Measurements from ENCODE around the gene ARSG.
A peak's percentile ranks its signal among the peaks of the same experiment; 100 is the strongest.
"Not testable (repeated sequence)": the region's sequence is repeated elsewhere in the genome, so short reads cannot be mapped to it uniquely, and the experiment has no call there.

ARSG gene

GRCh38 chr17:68277807-68278206 lies 13.5 kb upstream of the ARSG start:
- no peak for DNase-seq (ENCODE audit: low read depth)

DNA sequence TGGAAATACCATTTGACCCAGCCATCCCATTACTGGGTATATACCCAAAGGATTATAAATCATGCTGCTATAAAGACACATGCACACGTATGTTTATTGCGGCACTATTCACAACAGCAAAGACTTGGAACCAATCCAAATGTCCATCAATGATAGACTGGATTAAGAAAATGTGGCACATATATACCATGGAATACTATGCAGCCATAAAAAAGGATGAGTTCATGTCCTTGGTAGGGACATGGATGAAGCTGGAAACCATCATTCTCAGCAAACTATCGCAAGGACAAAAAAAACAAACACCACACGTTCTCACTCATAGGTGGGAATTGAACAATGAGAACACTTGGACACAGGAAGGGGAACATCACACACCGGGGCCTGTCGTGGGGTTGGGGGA lies 9.3 kb upstream of the ARSG start:
- DNase-seq (ENCODE audit: low read depth): not testable (repeated sequence)

- DNase-seq (ENCODE audit: low read depth): no peak
These were observed 2.9 kb upstream of the ARSG start for GRCh38 chr17:68288375-68288774.

- no peak for DNase-seq (ENCODE audit: low read depth)
These were observed 2.5 kb upstream of the ARSG start for GRCh38 chr17:68288804-68289203.

GRCh38 chr17:68289473-68289872 lies 1.8 kb upstream of the ARSG start:
- no peak for DNase-seq (ENCODE audit: low read depth)

GRCh38 chr17:68289936-68290267 lies 1.4 kb upstream of the ARSG start:
- DNase-seq (ENCODE audit: low read depth): no peak

GRCh38 chr17:68290268-68290954 lies 884 bp upstream of the ARSG start:
- no peak for DNase-seq (ENCODE audit: low read depth)

- DNase-seq (ENCODE audit: low read depth): peak; percentile 53
These were observed 767 bp downstream of the ARSG start for GRCh38 chr17:68291836-68292688.

- DNase-seq (ENCODE audit: low read depth): no peak
These were observed 1.4 kb downstream of the ARSG start for GRCh38 chr17:68292689-68293040.

- no peak for DNase-seq (ENCODE audit: low read depth)
These were observed 2.3 kb downstream of the ARSG start for GRCh38 chr17:68293490-68294195.

DNA sequence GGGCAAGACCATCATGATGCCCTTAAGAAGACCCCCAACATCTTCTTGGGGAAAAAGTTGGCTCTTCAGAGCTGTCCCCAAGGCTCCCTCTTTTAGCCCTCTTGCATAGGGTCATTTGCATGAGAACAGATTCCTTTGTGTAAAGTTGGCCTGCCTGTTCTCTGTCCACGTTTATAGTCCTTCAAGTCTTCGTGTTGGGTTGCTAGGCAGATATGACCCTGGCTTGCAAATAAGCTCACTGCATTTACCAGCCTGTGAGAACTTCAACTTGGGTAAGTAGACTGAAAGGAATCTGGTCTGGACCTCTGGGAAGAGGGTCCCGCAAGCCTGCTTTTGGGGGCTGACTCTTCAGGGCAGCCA lies 2.9 kb downstream of the ARSG start:
- no peak for DNase-seq (ENCODE audit: low read depth)

GRCh38 chr17:68294617-68295016 lies 3.3 kb downstream of the ARSG start:
- DNase-seq (ENCODE audit: low read depth): no peak

- no peak for DNase-seq (ENCODE audit: low read depth)
These were observed 3.8 kb downstream of the ARSG start for GRCh38 chr17:68295086-68295485.

- no peak for DNase-seq (ENCODE audit: low read depth)
These were observed 5.2 kb downstream of the ARSG start for GRCh38 chr17:68296217-68297191.

GRCh38 chr17:68297195-68297594 lies 5.9 kb downstream of the ARSG start:
- no peak for DNase-seq (ENCODE audit: low read depth)

- DNase-seq (ENCODE audit: low read depth): no peak
These were observed 7.3 kb downstream of the ARSG start for GRCh38 chr17:68298601-68299000.

DNA sequence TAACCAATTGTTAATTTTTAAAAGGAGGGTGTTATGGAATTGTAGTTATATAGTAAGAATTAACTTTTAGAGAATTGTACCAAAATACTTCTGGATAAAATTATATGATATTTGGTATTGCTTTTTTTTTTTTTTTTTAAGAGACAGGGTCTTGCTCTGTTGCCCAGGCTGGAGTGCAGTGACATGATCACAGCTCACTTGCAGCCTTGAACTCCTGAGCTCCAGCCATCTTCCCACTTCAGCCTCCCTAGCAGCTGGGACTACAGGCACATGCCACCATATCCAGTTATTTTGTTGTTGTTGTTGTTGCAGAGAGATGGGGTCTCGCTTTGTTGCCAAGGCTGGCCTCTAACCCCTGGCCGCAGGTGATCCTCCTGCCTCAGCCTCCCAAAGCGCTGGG lies 8.5 kb downstream of the ARSG start:
- no peak for DNase-seq (ENCODE audit: low read depth)

- DNase-seq (ENCODE audit: low read depth): no peak
These were observed 10.2 kb downstream of the ARSG start for GRCh38 chr17:68301438-68301959.

DNA sequence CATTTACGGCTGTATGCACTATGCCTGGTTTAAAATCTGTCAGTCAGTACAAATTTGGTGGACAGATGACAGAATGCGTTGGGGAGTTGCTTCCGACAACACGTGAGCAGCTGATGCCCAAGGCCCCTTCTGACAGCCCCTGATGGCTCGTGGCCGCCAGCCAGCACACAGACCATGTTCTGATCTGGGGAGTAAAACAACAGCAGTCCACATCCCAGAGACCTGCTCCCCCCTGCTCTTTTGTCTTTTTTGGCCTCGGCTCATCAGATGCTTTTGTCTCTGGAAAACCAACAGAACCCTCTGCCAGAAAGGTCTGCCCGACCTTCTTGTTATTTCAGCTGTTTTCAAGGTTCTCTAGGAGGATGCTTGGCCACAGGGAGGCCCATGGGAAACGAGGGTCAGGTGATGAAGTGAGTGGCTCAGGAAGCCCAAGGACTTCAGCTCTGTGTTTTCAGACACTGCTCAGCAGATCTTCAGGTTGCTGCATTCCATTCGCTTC lies 10.8 kb downstream of the ARSG start:
- no peak for DNase-seq (ENCODE audit: low read depth)

- no peak for DNase-seq (ENCODE audit: low read depth)
These were observed 11.4 kb downstream of the ARSG start for GRCh38 chr17:68302666-68303065.

DNA sequence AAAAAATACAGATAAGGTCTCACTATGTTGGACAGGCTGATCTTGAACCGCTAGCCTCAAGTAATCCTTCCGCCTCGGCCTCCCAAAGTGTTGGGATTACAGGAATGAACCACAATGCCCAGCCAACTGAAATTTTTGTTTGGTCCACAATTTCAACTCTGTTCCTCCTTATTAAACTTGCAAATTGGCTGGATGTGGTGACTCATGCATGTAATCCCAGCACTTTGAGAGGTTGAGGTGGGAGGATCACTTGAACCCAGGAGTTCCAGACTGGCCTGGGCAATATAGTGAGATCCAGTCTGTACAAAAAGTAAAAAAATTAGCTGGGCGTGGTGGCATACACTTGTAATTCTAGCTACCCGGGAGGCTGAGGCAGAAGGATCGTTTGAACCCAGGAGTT lies 13.4 kb downstream of the ARSG start:
- DNase-seq (ENCODE audit: low read depth): no peak

DNA sequence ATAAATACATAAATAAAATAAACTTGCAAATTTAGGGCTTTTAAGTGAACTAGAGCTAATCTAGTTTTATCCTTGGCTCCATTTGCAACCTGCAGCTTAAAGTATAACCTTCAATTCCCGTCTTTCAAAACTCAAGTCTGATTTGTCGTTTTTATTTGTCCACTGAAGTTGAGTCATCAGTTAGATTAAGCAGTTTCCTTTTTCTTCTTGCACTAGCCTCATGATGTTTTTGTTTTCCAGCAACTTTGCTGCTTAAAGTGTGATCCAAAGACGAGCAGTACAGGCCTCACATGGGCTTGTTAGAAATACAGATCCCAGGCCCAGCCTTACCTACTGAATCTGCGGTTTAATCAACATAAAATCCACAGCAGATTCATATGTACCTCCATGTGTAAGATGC lies 13.8 kb downstream of the ARSG start:
- no peak for DNase-seq (ENCODE audit: low read depth)

Measured in HS-5 (cell line).